HepG2 (cell line): ENCODE measurements around the gene SSH3. TPM values are rescaled to one million over a fixed set of nuclear protein-coding genes. Genes with fewer than 3 reads are reported as not detected.

Experiments
- ATM ChIP-seq: fragments of 450-650 bp; IDR thresholded peaks from 2 replicates; pipeline ENCODE4 v1.7.1; 2017; ENCODE audit warnings: mild to moderate bottlenecking, borderline replicate concordance
- BORCS8-MEF2B ChIP-seq: sonication (generic); formaldehyde crosslinking; IDR thresholded peaks from 2 replicates; pipeline ENCODE4 v1.8.0; 2022; ENCODE audit warnings: mild to moderate bottlenecking, missing genetic modification reagents
- GTF3A ChIP-seq: sonication (generic); formaldehyde crosslinking; conservative IDR thresholded peaks from 2 replicates; pipeline ENCODE4 v1.4.0; 2020; ENCODE audit warnings: mild to moderate bottlenecking, missing genetic modification reagents
- HOXA7 ChIP-seq: sonication (generic); formaldehyde crosslinking; IDR thresholded peaks from 2 replicates; pipeline ENCODE4 v1.8.1; 2022; ENCODE audit warnings: mild to moderate bottlenecking, missing genetic modification reagents, moderate library complexity
- ISX ChIP-seq: sonication (generic); formaldehyde crosslinking; conservative IDR thresholded peaks from 2 replicates; pipeline ENCODE4 v1.5.0; 2020; ENCODE audit warnings: missing genetic modification reagents
- MEF2D ChIP-seq: sonication (generic); formaldehyde crosslinking; IDR thresholded peaks from 2 replicates; pipeline ENCODE4 v1.5.1; 2020; ENCODE audit warnings: mild to moderate bottlenecking, missing genetic modification reagents
- MLX ChIP-seq: IDR thresholded peaks from 2 replicates; pipeline ENCODE4 v1.6.1; 2016
- MYC ChIP-seq: sonication (generic); formaldehyde crosslinking; IDR thresholded peaks from 2 replicates; pipeline ENCODE4 v1.9.0; 2021; ENCODE audit warnings: missing genetic modification reagents, borderline replicate concordance
- PHF20 ChIP-seq: sonication (generic); formaldehyde crosslinking; IDR thresholded peaks from 2 replicates; pipeline ENCODE4 v1.5.0; 2020; ENCODE audit warnings: mild to moderate bottlenecking, missing genetic modification reagents
- SIN3A ChIP-seq: IDR thresholded peaks from 2 replicates; pipeline ENCODE4 v1.6.1; 2011; ENCODE audit warnings: low read depth, mild to moderate bottlenecking, control low read depth, low read length, borderline replicate concordance
- SP140L ChIP-seq: sonication (generic); formaldehyde crosslinking; IDR thresholded peaks from 2 replicates; pipeline ENCODE4 v1.4.0; 2020; ENCODE audit warnings: missing genetic modification reagents, borderline replicate concordance
- TBX3 ChIP-seq: fragments of 450-650 bp; IDR thresholded peaks from 2 replicates; pipeline ENCODE4 v1.6.1; 2017; ENCODE audit warnings: antibody characterized with exemption, mild to moderate bottlenecking, inconsistent platforms, borderline replicate concordance
- TERF1 ChIP-seq: sonication (generic); formaldehyde crosslinking; IDR thresholded peaks from 2 replicates; pipeline ENCODE4 v1.8.0; 2022; ENCODE audit warnings: mild to moderate bottlenecking, missing genetic modification reagents, moderate library complexity
- TRIM24 ChIP-seq: sonication (generic); formaldehyde crosslinking; IDR thresholded peaks from 2 replicates; pipeline ENCODE4 v1.8.0; 2022; ENCODE audit warnings: mild to moderate bottlenecking, missing genetic modification reagents
- U2AF1 ChIP-seq: fragments of 200-400 bp; formaldehyde crosslinking; optimal IDR thresholded peaks from 2 replicates; pipeline ENCODE3; 2017; ENCODE audit warnings: mild to moderate bottlenecking, low read depth, low read length
- ZFP82 ChIP-seq: sonication (generic); formaldehyde crosslinking; IDR thresholded peaks from 2 replicates; pipeline ENCODE4 v1.5.1; 2020; ENCODE audit warnings: mild to moderate bottlenecking, missing genetic modification reagents, borderline replicate concordance
- ZNF101 ChIP-seq: sonication (generic); formaldehyde crosslinking; IDR thresholded peaks from 2 replicates; pipeline ENCODE4 v1.4.0; 2020; ENCODE audit warnings: mild to moderate bottlenecking, low read depth, missing genetic modification reagents, borderline replicate concordance
- ZNF318 ChIP-seq: sonication (generic); formaldehyde crosslinking; IDR thresholded peaks from 2 replicates; pipeline ENCODE4 v1.4.0; 2020; ENCODE audit warnings: mild to moderate bottlenecking, missing genetic modification reagents
- ZNF441 ChIP-seq: sonication (generic); formaldehyde crosslinking; IDR thresholded peaks from 2 replicates; pipeline ENCODE4 v1.7.0; 2021; ENCODE audit warnings: missing genetic modification reagents, borderline replicate concordance
- ZNF546 ChIP-seq: sonication (generic); formaldehyde crosslinking; conservative IDR thresholded peaks from 2 replicates; pipeline ENCODE4 v1.8.1; 2023; ENCODE audit warnings: mild to moderate bottlenecking, missing genetic modification reagents
- polyA plus RNA-seq, 8 experiments: library from polyadenylated mRNA; depleted of rRNA in 3 of 8; stranded (reverse) in 7 of 8; unstranded in 1 of 8; fragments of >200 nt; fragmentation: Illumina TruSeq in 4 of 8; extraction: Trizol in 4 of 8; gene quantifications; 2 replicates each; pipeline versions ENCODE4 v1.2.1 to v1.2.3, GENCODE V29; 2011 to 2016; ENCODE audit warnings: low read depth in 4 of 8, missing spikeins in 1 of 8, mixed read lengths in 1 of 8; ENCODE audit not compliant: insufficient read depth in 1 of 8
- total RNA-seq, 5 experiments: library from RNA; depleted of rRNA; stranded (reverse); fragments of >200 nt; fragmentation: Illumina TruSeq; extraction: Trizol; gene quantifications; 2 replicates each; pipeline ENCODE4 v1.2.3, GENCODE V29; 2016; ENCODE audit warnings: low read depth in 1 of 5

SSH3 gene
- total and polyA plus RNA-seq, 2 of the 13 experiments (the other 11 are each of a cell fraction or from before 2014, with no cell fraction given), result 12.4 to 18.8 TPM

GRCh38 chr11:67317205-67317887, 14.0 kb downstream of the SSH3 start (continued):
- TF ChIP-seq MLX (no peak), ATM (no peak), ZNF101 (CRISPR knock-in tag) (no peak), PHF20 (peak; percentile 68; the same call in 1 of the 2 replicates), MYC (peak; percentile 42; the same call in 1 of the 2 replicates), SP140L (CRISPR knock-in tag) (peak; percentile 30; the same call in 1 of the 2 replicates), TBX3 (no peak), TRIM24 (CRISPR knock-in tag) (no peak), SIN3A (no peak), U2AF1 (no peak), ZFP82 (CRISPR knock-in tag) (no peak; the same call in 1 of the 2 replicates), HOXA7 (CRISPR knock-in tag) (no peak), GTF3A (CRISPR knock-in tag) (no peak; the same call in 1 of the 2 replicates), BORCS8-MEF2B (CRISPR knock-in tag) (no peak), ZNF441 (CRISPR knock-in tag) (no peak; the same call in 1 of the 2 replicates), ZNF546 (CRISPR knock-in tag) (no peak), TERF1 (CRISPR knock-in tag) (no peak), ISX (no peak), MEF2D (peak; percentile 75; the same call in 1 of the 2 replicates), ZNF318 (CRISPR knock-in tag) (no peak)
